Caco-2 (cell line): Measurements from ENCODE around the gene SPRTN. TPM values are rescaled to one million over a fixed set of nuclear protein-coding genes. Genes with fewer than 3 reads are reported as not detected.

Experiments used
- BruUV-seq: library from RNA; stranded (reverse); fragments of 400-500 nt; replicated peaks from 2 replicates; lab custom pipeline; 2021; lab: Mats Ljungman, UMichigan
- CTCF ChIA-PET: fragments of 300-600 bp; sonication (Branson Sonifier 250); formaldehyde crosslinking; loops from one replicate; lab custom pipeline; 2022; ENCODE audit warnings: antibody characterized with exemption; lab: Charles Lee
- POLR2A ChIA-PET: fragments of 300-600 bp; sonication (Branson Sonifier 250); formaldehyde crosslinking; loops from one replicate; lab custom pipeline; 2022; ENCODE audit warnings: antibody characterized with exemption; lab: Charles Lee
- DNase-seq, 2 experiments: peaks; one replicate each; pipeline versions ENCODE4 v3.0.0 to v3.0.0-alpha.2; 2020 to 2022
- H3K27me3 ChIP-seq: replicated peaks from 2 replicates; pipeline ENCODE4 v1.6.0; 2011; ENCODE audit warnings: low read length; ENCODE audit not compliant: control insufficient read depth, insufficient read depth
- H3K36me3 ChIP-seq: 2 replicates; pipeline ENCODE4 v1.5.1; 2011; ENCODE audit warnings: low read length; ENCODE audit not compliant: control insufficient read depth, insufficient read depth
- H3K4me1 ChIP-seq: fragments of 250-450 bp; sonication (Bioruptor Pico); 2 replicates; pipeline ENCODE4 v1.5.1; 2020; ENCODE audit warnings: mild to moderate bottlenecking
- H3K4me3 ChIP-seq: 2 replicates; pipeline ENCODE4 v1.5.1; 2011; ENCODE audit warnings: low read depth, mild to moderate bottlenecking, control low read depth, low read length
- H3K9me3 ChIP-seq: fragments of 250-450 bp; sonication (Bioruptor Pico); 2 replicates; pipeline ENCODE4 v1.5.1; 2020; ENCODE audit warnings: mild to moderate bottlenecking, moderate library complexity
- H3K27ac Mint-ChIP-seq: one replicate; pipeline ENCODE4 v1.8.0; 2022; ENCODE audit warnings: mixed read lengths; ENCODE audit not compliant: unreplicated experiment
- H3K27me3 Mint-ChIP-seq: one replicate; pipeline ENCODE4 v1.8.0; 2022; ENCODE audit warnings: mixed read lengths; ENCODE audit not compliant: insufficient read depth, unreplicated experiment
- H3K36me3 Mint-ChIP-seq: one replicate; pipeline ENCODE4 v1.8.0; 2022; ENCODE audit warnings: mild to moderate bottlenecking, mixed read lengths; ENCODE audit not compliant: insufficient read depth, unreplicated experiment
- H3K4me1 Mint-ChIP-seq: one replicate; pipeline ENCODE4 v1.8.0; 2022; ENCODE audit warnings: low read depth, mixed read lengths; ENCODE audit not compliant: unreplicated experiment
- H3K4me3 Mint-ChIP-seq: one replicate; pipeline ENCODE4 v1.8.0; 2022; ENCODE audit warnings: mild to moderate bottlenecking, moderate library complexity, mixed read lengths; ENCODE audit not compliant: unreplicated experiment
- H3K9me3 Mint-ChIP-seq: one replicate; pipeline ENCODE4 v1.8.0; 2022; ENCODE audit warnings: mixed read lengths; ENCODE audit not compliant: unreplicated experiment
- intact Hi-C: fragments of 100-400 bp; cut with micrococcal nuclease; formaldehyde crosslinking; loops from one replicate; pipeline ENCODE4 v1.10.0; 2022; ENCODE audit not compliant: unreplicated experiment
- total RNA-seq: library from RNA; stranded (reverse); gene quantifications from 2 replicates; pipeline ENCODE4 v1.2.3, GENCODE V29; 2022
- TF ChIP-seq, protein P1 (sequence below), 2 experiments: fragments of 200-600 bp in 1 of 2; IDR thresholded peaks; 1 replicate in 1 of 2; 2 replicates in 1 of 2; pipeline versions ENCODE4 v1.5.1 to v1.8.0; 2011 to 2022; ENCODE audit warnings: antibody characterized with exemption in 1 of 2, control low read depth in 1 of 2, inconsistent platforms in 1 of 2, low read depth in 1 of 2, low read length in 1 of 2, mild to moderate bottlenecking in 1 of 2, moderate library complexity in 1 of 2; ENCODE audit not compliant: insufficient read depth in 1 of 2, severe bottlenecking in 1 of 2, unreplicated experiment in 1 of 2

The SPRTN gene
- total RNA-seq, 1 experiment from 2014 or later, result 21.3 TPM

DNA sequence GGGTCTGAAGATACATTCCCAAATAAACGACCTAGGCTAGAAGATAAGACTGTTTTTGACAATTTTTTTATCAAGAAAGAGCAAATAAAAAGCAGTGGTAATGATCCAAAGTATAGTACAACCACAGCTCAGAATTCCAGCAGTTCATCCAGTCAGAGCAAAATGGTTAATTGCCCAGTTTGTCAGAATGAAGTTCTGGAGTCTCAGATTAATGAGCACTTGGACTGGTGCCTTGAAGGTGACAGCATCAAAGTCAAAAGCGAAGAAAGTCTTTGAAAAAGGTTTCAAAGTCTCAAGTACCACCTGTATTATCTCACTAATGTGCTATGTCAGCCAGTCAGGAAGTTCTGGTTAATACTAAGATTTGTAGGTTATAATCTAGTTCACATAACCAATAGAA, 15.0 kb downstream of the SPRTN start:
- TSS peak; percentile 25 for BruUV-seq
- no peaks in the 10 kb centered on the region; the same call in 1 of the 2 replicates for H3K36me3 ChIP-seq
- POLR2A ChIA-PET, result no interaction called here

DNA sequence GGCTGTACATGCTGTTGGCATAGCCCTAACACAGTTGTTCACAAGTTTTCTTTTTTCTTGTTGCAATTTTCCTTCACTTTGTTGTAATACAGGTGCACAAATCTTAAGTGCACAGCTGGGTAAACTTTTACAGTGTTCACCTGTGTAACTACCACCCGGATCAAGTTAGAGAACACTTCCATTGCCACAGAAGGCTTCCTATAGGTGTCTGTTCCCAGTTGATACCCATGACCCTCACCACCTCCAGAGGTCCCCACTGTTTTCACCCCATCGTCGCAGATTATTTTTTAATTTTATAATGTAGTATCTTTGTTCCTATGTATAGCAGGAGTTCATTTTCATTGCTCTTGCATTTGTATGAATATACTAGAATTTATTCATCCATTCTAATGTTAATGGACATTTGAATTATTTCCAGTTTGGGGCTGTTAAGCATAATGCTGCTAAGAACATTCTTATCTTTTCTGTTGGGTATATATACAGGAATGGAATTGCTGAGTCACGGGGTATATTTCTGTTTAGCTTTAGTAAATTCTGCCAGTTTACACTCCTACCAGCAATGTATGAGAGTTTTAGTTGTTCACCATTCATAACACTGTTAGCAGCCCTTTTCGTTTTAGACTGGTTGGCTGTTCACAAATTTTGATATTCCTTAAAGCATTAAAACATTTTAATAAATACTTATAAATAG, 16.4 kb downstream of the SPRTN start:
- Histone ChIP-seq H3K36me3 (no peaks in the 10 kb centered on the region; the same call in 1 of the 2 replicates), H3K9me3 (no peaks in the 10 kb centered on the region), H3K27me3 (no peaks in the 10 kb centered on the region), H3K4me3 (no peak overlapping the region), H3K4me1 (no peaks in the 10 kb centered on the region)
- Mint-ChIP-seq H3K27me3 (no peaks in the 10 kb centered on the region), H3K4me1 (no peaks in the 10 kb centered on the region), H3K36me3 (peaks cover 44% of the 10 kb centered on the region), H3K4me3 (no peak overlapping the region), H3K9me3 (no peaks in the 10 kb centered on the region), H3K27ac (no peak overlapping the region)
- TF ChIP-seq, protein P1, sequence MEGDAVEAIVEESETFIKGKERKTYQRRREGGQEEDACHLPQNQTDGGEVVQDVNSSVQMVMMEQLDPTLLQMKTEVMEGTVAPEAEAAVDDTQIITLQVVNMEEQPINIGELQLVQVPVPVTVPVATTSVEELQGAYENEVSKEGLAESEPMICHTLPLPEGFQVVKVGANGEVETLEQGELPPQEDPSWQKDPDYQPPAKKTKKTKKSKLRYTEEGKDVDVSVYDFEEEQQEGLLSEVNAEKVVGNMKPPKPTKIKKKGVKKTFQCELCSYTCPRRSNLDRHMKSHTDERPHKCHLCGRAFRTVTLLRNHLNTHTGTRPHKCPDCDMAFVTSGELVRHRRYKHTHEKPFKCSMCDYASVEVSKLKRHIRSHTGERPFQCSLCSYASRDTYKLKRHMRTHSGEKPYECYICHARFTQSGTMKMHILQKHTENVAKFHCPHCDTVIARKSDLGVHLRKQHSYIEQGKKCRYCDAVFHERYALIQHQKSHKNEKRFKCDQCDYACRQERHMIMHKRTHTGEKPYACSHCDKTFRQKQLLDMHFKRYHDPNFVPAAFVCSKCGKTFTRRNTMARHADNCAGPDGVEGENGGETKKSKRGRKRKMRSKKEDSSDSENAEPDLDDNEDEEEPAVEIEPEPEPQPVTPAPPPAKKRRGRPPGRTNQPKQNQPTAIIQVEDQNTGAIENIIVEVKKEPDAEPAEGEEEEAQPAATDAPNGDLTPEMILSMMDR (IDR thresholded peaks at IDR 0.05; ENCODE audit: insufficient read depth in 1 of 2, low read depth in 1 of 2, low read length in 1 of 2, severe bottlenecking in 1 of 2, unreplicated experiment in 1 of 2), result no peak
- ChIA-PET CTCF (no interaction called here), POLR2A (interaction anchor here (0.8 kb wide), 1 partner anchor 16 kb away, joined by 3 read pairs; the partner anchor contains the start of gene SPRTN)
- intact Hi-C loops, result loop anchor here (5.0 kb wide), 1 partner anchor 68 kb away; the partner anchor contains the start of gene EGLN1
- BruUV-seq, result no TSS peak
- no peak for DNase-seq

More for the DNA sequence above, 15.0 kb downstream of the SPRTN start:
- Mint-ChIP-seq H3K36me3 (peaks cover 52% of the 10 kb centered on the region), H3K27me3 (no peaks in the 10 kb centered on the region), H3K27ac (no peak overlapping the region), H3K4me1 (no peaks in the 10 kb centered on the region), H3K9me3 (no peaks in the 10 kb centered on the region), H3K4me3 (no peak overlapping the region)
- Histone ChIP-seq H3K27me3 (no peaks in the 10 kb centered on the region), H3K9me3 (no peaks in the 10 kb centered on the region), H3K4me1 (no peaks in the 10 kb centered on the region), H3K4me3 (no peak overlapping the region)
- intact Hi-C loops, result no loop called here
- TF ChIP-seq, protein P1 (IDR thresholded peaks at IDR 0.05; ENCODE audit: insufficient read depth in 1 of 2, low read depth in 1 of 2, low read length in 1 of 2, severe bottlenecking in 1 of 2, unreplicated experiment in 1 of 2), result no peak
- CTCF ChIA-PET, result no interaction called here
- no peak for DNase-seq

DNA sequence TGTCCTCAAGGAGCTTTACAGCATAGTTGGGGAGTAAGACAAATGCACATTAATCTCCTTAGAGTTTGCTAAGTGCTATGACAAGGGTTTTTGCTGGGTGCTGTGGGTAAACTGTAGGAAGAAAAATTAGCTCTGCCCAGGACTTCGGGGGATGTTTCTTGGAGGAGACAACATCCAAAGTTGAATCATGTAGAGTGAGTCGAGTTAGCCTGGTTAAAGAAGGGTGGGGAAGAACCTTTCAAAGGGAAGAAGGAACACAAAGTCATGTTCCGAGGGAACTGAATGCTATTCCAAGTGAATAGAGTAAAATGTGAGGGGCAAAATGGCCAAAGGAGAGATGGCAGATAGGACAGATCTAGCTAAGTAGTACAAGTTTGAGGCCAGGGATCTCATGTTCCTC, 17.1 kb downstream of the SPRTN start:
- ChIA-PET CTCF (interaction anchor here (1.2 kb wide), 1 partner anchor 17 kb away, joined by 3 read pairs; the partner anchor contains the start of genes EXOC8 and SPRTN), POLR2A (interaction anchor here (0.8 kb wide), 1 partner anchor 17 kb away, joined by 3 read pairs; the partner anchor contains the start of gene SPRTN)
- Mint-ChIP-seq H3K27ac (no peak overlapping the region), H3K9me3 (no peaks in the 10 kb centered on the region), H3K27me3 (no peaks in the 10 kb centered on the region), H3K4me1 (no peaks in the 10 kb centered on the region), H3K4me3 (no peak overlapping the region), H3K36me3 (peaks cover 47% of the 10 kb centered on the region)
- Histone ChIP-seq H3K4me3 (no peak overlapping the region), H3K36me3 (no peaks in the 10 kb centered on the region), H3K9me3 (no peaks in the 10 kb centered on the region), H3K4me1 (no peaks in the 10 kb centered on the region), H3K27me3 (no peaks in the 10 kb centered on the region)
- no TSS peak for BruUV-seq
- intact Hi-C loops, result loop anchor here (5.0 kb wide), 1 partner anchor 67 kb away; the partner anchor contains the start of gene EGLN1
- no peak for DNase-seq
- TF ChIP-seq, protein P1 (IDR thresholded peaks at IDR 0.05; ENCODE audit: insufficient read depth in 1 of 2, low read depth in 1 of 2, low read length in 1 of 2, severe bottlenecking in 1 of 2, unreplicated experiment in 1 of 2), result no peak
